NCI-H748 (cell line): ENCODE measurements around the gene TK1.
"Not testable (repeated sequence)": the region's sequence is repeated elsewhere in the genome, so short reads cannot be mapped to it uniquely, and the experiment has no call there.

Experiments used
- DNase-seq: peaks from one replicate; lab custom pipeline; 2025; ENCODE audit not compliant: unreplicated experiment; lab: John Stamatoyannopoulos, UW

Gene TK1

DNA sequence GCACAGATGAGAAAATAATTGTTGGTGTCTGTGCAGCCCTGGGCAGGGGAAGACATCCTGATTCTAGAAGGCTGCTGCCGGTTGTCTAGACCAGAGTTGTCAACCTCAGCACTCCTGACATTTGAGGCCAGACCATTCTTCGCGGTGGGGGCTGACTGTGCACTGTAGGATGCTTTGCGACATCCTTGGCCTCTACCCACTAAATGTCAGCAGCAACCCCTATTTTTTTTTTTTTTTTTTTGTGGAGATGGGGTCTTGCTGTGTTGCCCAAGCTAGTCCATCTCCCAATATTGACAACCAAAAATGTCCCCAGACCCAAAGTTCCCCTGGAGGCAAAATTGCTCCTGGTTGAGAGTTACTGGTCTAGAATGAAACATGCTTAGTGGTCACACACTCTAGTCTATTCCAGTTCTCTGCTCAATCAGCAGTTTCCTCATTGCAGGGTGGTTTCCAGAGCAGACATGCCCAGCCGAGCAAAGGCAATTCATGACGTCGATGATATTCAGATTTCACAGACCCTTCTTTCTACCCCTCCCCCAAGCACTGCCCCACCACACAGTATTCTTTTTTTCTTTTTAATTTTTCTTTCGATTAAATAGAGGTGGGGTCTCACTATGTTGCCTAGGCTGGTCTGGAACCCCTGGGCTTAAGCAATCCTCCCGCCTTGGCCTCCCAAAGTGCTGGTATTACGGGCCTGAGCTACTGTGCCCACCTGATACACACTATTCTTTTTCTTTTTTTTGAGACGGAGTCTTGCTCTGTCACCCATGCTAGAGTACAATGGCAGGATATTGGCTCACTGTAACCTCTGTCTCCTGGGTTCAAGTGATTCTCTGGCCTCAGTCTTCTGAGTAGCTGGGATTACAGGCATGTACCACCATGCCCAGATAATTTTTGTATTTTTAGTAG lies 31.7 kb downstream of the TK1 start:
- no peak for DNase-seq

DNA sequence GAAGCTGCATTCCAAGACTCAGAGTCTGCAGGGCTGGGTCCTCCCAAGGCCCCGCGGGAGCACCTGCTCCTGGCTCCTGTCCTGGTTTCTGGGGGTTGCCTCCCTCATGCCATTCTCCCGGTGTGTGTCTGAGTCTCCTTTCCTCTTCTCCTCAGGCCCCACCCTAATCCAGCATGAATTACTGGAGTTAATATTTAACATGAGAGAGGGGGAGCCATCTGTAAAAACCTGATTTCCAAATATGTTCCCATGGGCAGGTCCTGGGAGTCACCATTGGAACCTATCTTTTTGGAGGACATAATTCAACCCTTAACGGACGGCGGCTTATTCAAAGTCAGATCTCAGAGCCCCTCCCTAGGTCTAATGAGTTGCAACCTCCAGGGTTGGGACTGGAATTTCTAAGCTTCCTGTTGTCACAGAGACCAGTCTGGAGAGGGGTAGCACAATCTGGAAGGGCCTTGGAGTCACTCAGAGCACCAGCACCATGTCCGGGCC lies 35.3 kb downstream of the TK1 start:
- DNase-seq = no peak

DNA sequence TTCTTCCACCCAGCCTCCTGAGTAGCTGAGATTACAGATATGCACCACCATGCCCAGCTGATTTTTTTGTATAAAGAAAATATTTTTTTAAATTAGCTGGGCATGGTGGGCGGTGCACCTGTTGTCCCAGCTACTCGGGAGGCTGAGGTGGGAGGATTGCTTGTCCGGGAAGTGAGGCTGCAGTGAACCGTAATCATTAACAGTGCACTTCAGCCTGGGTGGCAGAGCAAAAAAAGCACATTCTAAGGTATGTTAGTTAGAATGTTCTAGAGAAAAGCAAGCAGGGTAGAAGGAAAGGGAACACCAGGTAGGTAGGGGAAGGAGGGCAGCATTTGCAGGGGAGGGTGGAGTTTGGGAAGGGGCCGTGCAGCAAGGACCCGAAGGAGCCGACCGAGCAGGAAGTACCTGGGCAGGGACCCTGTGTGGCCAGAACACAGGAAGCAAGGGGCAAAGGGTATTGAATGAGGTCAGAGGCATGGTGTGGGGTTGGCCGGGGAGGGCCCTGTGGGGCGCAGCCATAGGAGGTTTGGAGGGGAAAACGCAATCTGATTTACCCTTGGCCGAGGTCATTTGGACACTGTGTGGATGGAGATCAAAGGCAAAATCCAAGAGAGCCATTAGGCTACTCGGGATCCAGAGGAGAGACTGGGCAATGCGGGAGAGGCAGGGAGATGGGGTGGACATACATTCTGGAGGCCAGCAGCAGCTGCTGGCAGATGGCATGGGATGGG lies 38.4 kb downstream of the TK1 start:
- no peak for DNase-seq

DNA sequence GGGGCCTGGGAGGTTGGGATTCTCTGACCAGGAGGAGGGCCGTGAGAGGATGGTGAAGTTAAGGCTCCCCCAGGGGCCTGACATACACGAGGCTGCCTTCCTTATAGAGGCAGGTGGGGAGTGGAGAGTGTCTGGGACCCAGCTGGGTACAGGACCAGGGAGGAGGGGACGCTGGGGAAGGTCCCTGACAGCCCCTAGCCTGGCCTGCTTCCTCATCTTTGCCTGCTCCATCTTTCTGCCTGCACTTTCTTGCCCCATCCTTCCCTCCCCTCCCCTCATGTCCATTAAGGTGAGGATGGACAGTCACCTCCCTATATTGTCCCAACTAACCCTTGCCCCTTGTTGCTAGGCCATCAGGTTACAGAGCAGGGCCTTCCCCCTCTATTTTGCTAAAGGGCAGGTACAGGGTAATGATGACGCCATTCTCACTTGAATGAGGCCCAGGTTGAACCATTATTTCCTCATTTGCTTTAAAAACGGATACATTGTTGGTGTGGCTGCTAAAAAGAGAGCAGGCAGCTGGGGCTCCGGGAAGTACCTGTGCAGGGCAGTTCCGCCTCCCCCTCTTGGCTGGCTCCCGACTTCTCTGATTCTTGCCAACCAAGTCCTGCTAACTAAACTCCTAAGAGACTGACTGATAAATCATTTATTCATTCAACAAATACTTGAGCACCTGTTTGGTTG lies 39.4 kb downstream of the TK1 start:
- no peak for DNase-seq

GRCh38 chr17:78146881-78147280 lies 40.0 kb downstream of the TK1 start:
- DNase-seq = no peak

- DNase-seq = no peak
Measured at GRCh38 chr17:78146471-78146869, 40.4 kb downstream of the TK1 start.

DNA sequence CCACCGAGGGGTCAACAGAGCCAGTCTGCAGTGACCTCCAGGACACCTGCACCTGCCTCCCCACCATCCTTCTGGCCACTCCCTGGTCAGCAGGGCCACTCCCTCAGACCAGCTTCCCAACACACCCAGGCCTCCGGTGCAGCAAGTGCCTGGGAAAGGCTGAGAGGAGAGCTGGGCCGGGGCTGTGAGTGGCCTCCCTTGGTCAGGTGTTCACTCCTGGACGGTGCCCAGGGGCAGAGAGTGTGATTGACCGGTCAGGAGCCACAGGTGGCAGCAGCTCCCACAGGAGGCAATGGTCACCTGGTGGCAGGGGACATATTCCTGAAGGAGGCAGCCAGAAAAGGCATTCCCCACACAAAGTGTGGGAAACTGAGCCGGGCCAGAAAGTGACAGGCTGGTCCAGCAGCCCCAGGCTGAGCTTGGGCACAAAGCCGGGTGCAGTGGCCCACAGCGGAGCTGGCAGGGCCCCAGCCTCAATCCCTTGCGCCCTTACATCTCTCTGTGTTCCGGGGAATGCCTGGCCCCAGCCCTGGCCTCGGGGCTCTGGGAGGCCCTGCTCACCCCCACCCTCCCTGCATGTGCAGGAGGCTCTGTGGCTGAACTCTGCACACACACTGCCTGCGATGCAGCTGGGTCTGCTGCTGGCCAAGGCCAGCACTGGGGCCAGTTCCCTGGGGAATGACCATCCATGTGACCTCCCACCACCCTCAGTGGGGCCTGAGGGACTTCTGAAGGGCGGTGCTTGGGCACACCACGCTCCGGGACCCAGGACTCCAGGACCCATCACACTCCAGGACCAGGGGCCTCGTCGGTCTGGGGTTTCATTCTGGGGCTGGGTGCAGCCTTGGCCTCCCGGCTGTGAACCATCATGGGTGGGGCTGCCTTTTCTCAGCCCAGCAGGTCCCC lies 41.9 kb downstream of the TK1 start:
- no peak for DNase-seq

DNA sequence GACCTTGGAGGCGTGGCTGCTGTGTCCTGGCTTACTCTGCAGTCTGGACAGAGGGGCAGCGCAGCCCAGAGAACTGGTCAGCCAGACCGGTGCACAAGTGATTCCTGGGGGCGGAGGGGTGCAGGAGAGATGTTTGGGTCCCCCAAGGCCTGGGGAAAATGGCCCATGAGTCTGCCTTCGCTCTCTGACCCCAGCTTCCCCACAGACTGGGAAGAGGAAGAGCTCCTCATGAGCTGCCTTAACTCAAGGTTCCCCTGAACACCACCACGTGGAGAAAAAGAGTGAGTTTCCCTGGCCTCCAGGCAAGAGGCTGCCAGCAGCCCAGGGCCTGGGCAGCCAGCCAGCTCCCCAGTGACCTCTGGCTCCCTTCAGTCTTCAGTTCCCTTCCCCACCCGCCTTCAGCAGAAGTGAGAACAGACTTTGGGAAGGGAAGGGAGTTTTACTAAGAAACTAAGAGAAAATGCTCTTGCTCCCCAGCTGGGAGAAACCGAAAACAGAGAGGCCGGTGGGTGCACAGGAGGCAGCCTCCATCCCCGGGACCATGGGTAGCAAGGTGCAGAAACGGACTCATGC lies 42.6 kb downstream of the TK1 start:
- no peak for DNase-seq

- no peak for DNase-seq
Measured at GRCh38 chr17:78143214-78144146, 43.4 kb downstream of the TK1 start.

- no peak for DNase-seq
Measured at GRCh38 chr17:78142119-78142861, 44.6 kb downstream of the TK1 start.

- DNase-seq = no peak
Measured at GRCh38 chr17:78141437-78142118, 45.3 kb downstream of the TK1 start.

- DNase-seq = peak; percentile 90
Measured at GRCh38 chr17:78140169-78141051, 46.4 kb downstream of the TK1 start.

DNA sequence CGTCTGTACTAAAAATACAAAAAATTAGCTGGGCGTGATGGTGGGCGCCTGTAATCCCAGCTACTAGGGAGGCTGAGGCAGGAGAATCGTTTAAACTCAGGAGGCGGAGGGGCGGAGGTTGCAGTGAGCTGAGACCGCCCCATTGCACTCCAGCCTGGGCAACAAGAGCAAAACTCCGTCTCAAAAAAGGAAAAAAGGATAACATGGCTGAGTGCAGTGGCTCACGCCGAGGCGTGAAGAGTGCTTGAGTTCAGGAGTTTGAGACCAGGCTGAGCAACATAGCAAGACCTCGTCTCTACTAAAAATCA lies 47.0 kb downstream of the TK1 start:
- not testable (repeated sequence) for DNase-seq

DNA sequence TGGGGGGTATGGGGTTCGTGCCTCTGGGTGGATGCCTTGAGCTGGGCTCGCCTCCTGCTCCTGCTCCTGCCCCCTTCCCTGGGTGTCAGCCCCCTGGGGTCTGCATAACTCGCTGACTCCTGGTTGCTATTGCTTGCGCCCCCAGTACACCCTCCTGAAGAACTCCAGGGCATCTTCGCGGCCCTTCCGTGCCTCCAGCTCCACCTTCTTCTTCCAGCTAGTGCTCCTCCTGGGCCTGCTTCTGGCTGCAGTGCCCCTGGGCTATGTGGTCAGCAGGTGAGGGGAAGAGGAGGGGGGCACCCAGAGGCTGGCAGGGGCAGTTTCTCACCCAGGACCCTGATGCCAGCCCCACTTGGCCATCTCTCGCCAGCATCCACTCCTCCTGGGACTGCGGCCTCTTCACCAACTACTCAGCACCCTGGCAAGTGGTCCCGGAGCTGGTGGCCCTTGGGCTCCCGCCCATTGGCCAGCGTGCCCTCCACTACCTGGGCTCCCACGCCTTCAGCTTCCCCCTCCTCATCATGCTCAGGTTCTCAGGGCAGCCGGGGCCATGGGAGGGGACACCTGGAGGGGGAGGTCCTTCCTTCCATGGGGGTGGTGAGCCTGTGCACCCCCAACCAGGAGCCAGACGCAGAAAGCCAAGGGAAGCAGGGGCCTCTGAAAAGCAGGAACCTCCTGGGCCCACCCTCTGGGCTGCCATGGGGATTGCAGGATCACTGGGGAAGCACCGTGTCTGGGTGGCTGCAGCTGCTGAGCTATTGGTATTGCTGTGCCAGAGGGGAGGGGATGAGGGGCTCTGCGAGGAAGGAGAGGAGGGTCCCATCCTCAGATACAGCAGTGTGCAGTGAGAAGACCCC lies 48.4 kb downstream of the TK1 start:
- no peak for DNase-seq

DNA sequence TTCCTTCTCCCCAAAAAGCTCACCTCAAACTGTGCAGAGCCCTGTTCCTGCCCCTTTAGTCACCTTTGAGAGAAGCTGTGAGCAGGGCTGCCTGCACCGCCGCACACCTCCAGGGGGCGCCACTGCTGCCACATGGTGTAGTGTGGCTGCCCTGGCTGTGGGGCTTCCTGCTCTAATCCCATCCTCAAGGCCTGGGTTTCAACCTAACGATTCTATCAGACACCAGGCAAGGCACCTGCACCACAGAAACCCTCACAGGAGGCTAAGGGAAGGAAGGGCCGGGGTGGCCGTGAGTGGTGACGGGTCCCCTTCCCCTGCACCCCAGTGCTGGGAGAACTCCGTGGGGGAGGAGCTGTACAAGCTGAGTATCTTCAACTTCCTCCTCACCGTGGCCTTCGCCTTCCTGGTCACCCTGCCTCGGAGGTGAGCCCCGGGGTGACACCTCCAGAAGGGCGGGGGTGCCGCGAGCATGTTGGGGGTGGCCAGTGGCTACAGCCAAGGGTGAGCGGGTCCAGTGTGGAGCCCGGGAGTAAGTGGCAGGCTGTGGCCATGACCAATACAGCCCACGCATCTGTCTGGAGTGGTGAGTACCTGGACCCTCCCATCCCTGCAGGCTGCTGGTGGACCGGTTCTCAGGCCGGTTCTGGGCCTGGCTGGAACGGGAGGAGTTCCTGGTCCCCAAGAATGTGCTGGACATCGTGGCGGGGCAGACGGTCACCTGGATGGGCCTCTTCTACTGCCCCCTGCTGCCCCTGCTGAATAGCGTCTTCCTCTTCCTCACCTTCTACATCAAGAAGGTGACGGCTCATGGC lies 49.3 kb downstream of the TK1 start:
- no peak for DNase-seq
